IMR-90 (cell line): ENCODE results near the gene GARS1. TPM values are rescaled to one million over a fixed set of nuclear protein-coding genes. Genes with fewer than 3 reads are reported as not detected.

Experiments used
- ATAC-seq: fragments of 200-7000 bp; cut with Tn5 transposase; 2 replicates; pipeline ENCODE4 v1.9.1; 2020; ENCODE audit warnings: low read depth, mild to moderate bottlenecking, moderate library complexity
- BruUV-seq: library from RNA; stranded (reverse); fragments of 400-500 nt; replicated peaks from 2 replicates; lab custom pipeline; 2021; lab: Mats Ljungman, UMichigan
- CTCF ChIA-PET: fragments of 300-600 bp; formaldehyde crosslinking; extraction: SDS; loops from one replicate; lab custom pipeline; 2021; ENCODE audit warnings: antibody characterized with exemption; lab: Yijun Ruan, JAX
- POLR2A ChIA-PET: fragments of 300-600 bp; sonication (Branson Sonifier 250); formaldehyde crosslinking; loops from one replicate; lab custom pipeline; 2022; ENCODE audit warnings: antibody characterized with exemption; ENCODE audit not compliant: unreplicated experiment; lab: Charles Lee
- DNase-seq: peaks from one replicate; pipeline ENCODE4 v3.0.0; 2013
- H2AFZ ChIP-seq: replicated peaks from 2 replicates; pipeline ENCODE3; 2013; ENCODE audit warnings: low read length, mild to moderate bottlenecking; ENCODE audit not compliant: poor library complexity
- H2AK5ac ChIP-seq: 2 replicates; pipeline ENCODE4 v1.6.1; 2013; ENCODE audit warnings: low read depth, low read length, inconsistent platforms
- H2AK9ac ChIP-seq: replicated peaks from 2 replicates; pipeline ENCODE3; 2013; ENCODE audit warnings: mild to moderate bottlenecking, low read depth, low read length, moderate library complexity; ENCODE audit not compliant: poor library complexity
- H2BK120ac ChIP-seq: 2 replicates; pipeline ENCODE4 v1.6.1; 2013; ENCODE audit warnings: low read depth, low read length, inconsistent platforms
- H2BK15ac ChIP-seq: 3 replicates; pipeline ENCODE4 v1.6.1; 2013; ENCODE audit warnings: low read depth, low read length, inconsistent platforms
- H2BK20ac ChIP-seq: 2 replicates; pipeline ENCODE4 v1.6.1; 2013; ENCODE audit warnings: low read depth, mild to moderate bottlenecking, inconsistent platforms, low read length, moderate library complexity
- H2BK5ac ChIP-seq: 2 replicates; pipeline ENCODE4 v1.6.1; 2013; ENCODE audit warnings: mild to moderate bottlenecking, low read depth, low read length, inconsistent platforms; ENCODE audit not compliant: poor library complexity, severe bottlenecking
- H3K14ac ChIP-seq: replicated peaks from 2 replicates; pipeline ENCODE4 v1.6.1; 2013; ENCODE audit warnings: low read depth, low read length, inconsistent platforms
- H3K18ac ChIP-seq: 2 replicates; pipeline ENCODE4 v1.6.1; 2013; ENCODE audit warnings: low read depth, low read length, control low read depth
- H3K23ac ChIP-seq: 2 replicates; pipeline ENCODE4 v1.6.1; 2013; ENCODE audit warnings: low read depth, low read length, inconsistent platforms
- H3K27ac ChIP-seq: 2 replicates; pipeline ENCODE4 v1.5.1; 2013; ENCODE audit warnings: mild to moderate bottlenecking, control low read depth, low read length; ENCODE audit not compliant: insufficient read depth
- H3K27me3 ChIP-seq: 2 replicates; pipeline ENCODE4 v1.6.1; 2013; ENCODE audit warnings: low read length; ENCODE audit not compliant: control insufficient read depth, insufficient read depth
- H3K36me3 ChIP-seq: 2 replicates; pipeline ENCODE4 v1.6.1; 2013; ENCODE audit warnings: low read length, mixed read lengths; ENCODE audit not compliant: control insufficient read depth, insufficient read depth
- H3K4ac ChIP-seq: 2 replicates; pipeline ENCODE4 v1.6.1; 2013; ENCODE audit warnings: low read depth, low read length, inconsistent platforms
- H3K4me1 ChIP-seq: 2 replicates; pipeline ENCODE4 v1.6.1; 2013; ENCODE audit warnings: low read length, mixed read lengths; ENCODE audit not compliant: control insufficient read depth, insufficient read depth
- H3K4me2 ChIP-seq: 2 replicates; pipeline ENCODE4 v1.6.1; 2013; ENCODE audit warnings: low read depth, mild to moderate bottlenecking, control low read depth, low read length, moderate library complexity
- H3K4me3 ChIP-seq: 2 replicates; pipeline ENCODE4 v1.5.1; 2013; ENCODE audit warnings: low read depth, mild to moderate bottlenecking, control low read depth, low read length, moderate library complexity; ENCODE audit not compliant: insufficient read depth
- H3K56ac ChIP-seq: 2 replicates; pipeline ENCODE4 v1.6.1; 2013; ENCODE audit warnings: low read length, inconsistent platforms; ENCODE audit not compliant: insufficient read depth; ENCODE audit errors: extremely low read depth
- H3K79me1 ChIP-seq, 2 experiments: 2 replicates each; pipeline ENCODE4 v1.6.1; 2013; ENCODE audit warnings: low read length in 2 of 2, inconsistent platforms in 1 of 2, low read depth in 1 of 2
- H3K9ac ChIP-seq: 2 replicates; pipeline ENCODE4 v1.6.1; 2013; ENCODE audit warnings: low read depth, low read length, control low read depth
- H3K9me1 ChIP-seq: 2 replicates; pipeline ENCODE4 v1.6.1; 2013; ENCODE audit warnings: low read length, inconsistent platforms; ENCODE audit not compliant: insufficient read depth
- H3K9me3 ChIP-seq: 2 replicates; pipeline ENCODE4 v1.6.1; 2013; ENCODE audit warnings: low read length; ENCODE audit not compliant: control insufficient read depth, insufficient read depth
- H4K20me1 ChIP-seq: 2 replicates; pipeline ENCODE4 v1.6.1; 2013; ENCODE audit warnings: low read length, inconsistent platforms; ENCODE audit not compliant: insufficient read depth
- H4K5ac ChIP-seq: 2 replicates; pipeline ENCODE4 v1.6.1; 2013; ENCODE audit warnings: mild to moderate bottlenecking, low read depth, low read length, control low read depth
- H4K8ac ChIP-seq, 2 experiments: 2 replicates each; pipeline ENCODE4 v1.6.1; 2013; ENCODE audit warnings: low read depth in 2 of 2, low read length in 2 of 2, control low read depth in 1 of 2, inconsistent platforms in 1 of 2
- H4K91ac ChIP-seq: 2 replicates; pipeline ENCODE4 v1.6.1; 2013; ENCODE audit warnings: low read depth, low read length, inconsistent platforms; ENCODE audit not compliant: insufficient read depth
- BHLHE40 ChIP-seq: fragments of 150-350 bp; IDR thresholded peaks from 2 replicates; pipeline ENCODE4 v1.6.1; 2016; ENCODE audit warnings: mild to moderate bottlenecking, low read depth, low read length
- CEBPB ChIP-seq: IDR thresholded peaks from 2 replicates; pipeline ENCODE4 v1.6.1; 2012; ENCODE audit warnings: low read depth, low read length, improper control_type of control experiment
- CHD1 ChIP-seq: IDR thresholded peaks from 2 replicates; pipeline ENCODE4 v1.6.1; 2012; ENCODE audit warnings: low read depth, low read length, improper control_type of control experiment
- CTCF ChIP-seq: conservative IDR thresholded peaks from 2 replicates; pipeline ENCODE4 v1.5.1; 2012; ENCODE audit warnings: mild to moderate bottlenecking, low read depth, low read length, improper control_type of control experiment
- FOS ChIP-seq: fragments of 150-350 bp; IDR thresholded peaks from 2 replicates; pipeline ENCODE4 v1.6.1; 2016; ENCODE audit warnings: low read depth, low read length
- MAFK ChIP-seq: IDR thresholded peaks from 2 replicates; pipeline ENCODE4 v1.6.1; 2012; ENCODE audit warnings: low read depth, low read length, improper control_type of control experiment
- MAZ ChIP-seq: IDR thresholded peaks from 2 replicates; pipeline ENCODE4 v1.6.1; 2012; ENCODE audit warnings: low read depth, mild to moderate bottlenecking, low read length, improper control_type of control experiment, moderate library complexity, borderline replicate concordance
- MXI1 ChIP-seq: IDR thresholded peaks from 2 replicates; pipeline ENCODE4 v1.6.1; 2012; ENCODE audit warnings: low read depth, mild to moderate bottlenecking, low read length, moderate library complexity, borderline replicate concordance
- NFE2L2 ChIP-seq: fragments of 150-350 bp; IDR thresholded peaks from 2 replicates; pipeline ENCODE4 v1.6.1; 2016; ENCODE audit warnings: low read depth, mild to moderate bottlenecking, low read length
- POLR2A ChIP-seq: IDR thresholded peaks from 2 replicates; pipeline ENCODE4 v1.6.1; 2012; ENCODE audit warnings: mild to moderate bottlenecking, low read depth, low read length
- RAD21 ChIP-seq: IDR thresholded peaks from 2 replicates; pipeline ENCODE4 v1.6.1; 2012; ENCODE audit warnings: low read length, improper control_type of control experiment
- RCOR1 ChIP-seq: IDR thresholded peaks from 2 replicates; pipeline ENCODE4 v1.6.1; 2012; ENCODE audit warnings: mild to moderate bottlenecking, low read length, improper control_type of control experiment; ENCODE audit not compliant: insufficient replicate concordance
- RFX5 ChIP-seq: IDR thresholded peaks from 2 replicates; pipeline ENCODE4 v1.8.0; 2012; ENCODE audit warnings: low read depth, mild to moderate bottlenecking, low read length, moderate library complexity
- dilution Hi-C: fragments of 300-500 bp; cut with HindIII; formaldehyde crosslinking; loops from one replicate; pipeline ENCODE4 v1.14.3; 2018; ENCODE audit warnings: low sequenced_read_pairs; ENCODE audit not compliant: unreplicated experiment
- in situ Hi-C: fragments of 300-500 bp; cut with MboI; formaldehyde crosslinking; loops from 3 replicates; pipeline ENCODE4 v1.14.3; 2019; ENCODE audit warnings: low sequenced_read_pairs, inconsistent platforms, mixed read lengths
- intact Hi-C: fragments of 100-400 bp; cut with micrococcal nuclease; formaldehyde crosslinking; loops from 2 replicates; pipeline ENCODE4 v1.10.0; 2022
- polyA plus RNA-seq, 3 experiments: library from polyadenylated mRNA; depleted of rRNA; stranded (reverse); fragments of >200 nt; gene quantifications; 2 replicates each; pipeline ENCODE4 v1.2.3, GENCODE V29; 2012; ENCODE audit warnings: low replicate concordance in 1 of 3
- total RNA-seq: library from RNA; depleted of rRNA; stranded (reverse); fragments of >200 nt; gene quantifications from 2 replicates; pipeline ENCODE4 v1.2.3, GENCODE V29; 2012
- TF ChIP-seq, protein P1 (sequence below): fragments of 150-350 bp; IDR thresholded peaks from 2 replicates; pipeline ENCODE4 v1.6.1; 2017; ENCODE audit warnings: mild to moderate bottlenecking, antibody characterized with exemption, low read length, low read depth
- TF ChIP-seq, protein P2 (sequence below): fragments of 150-350 bp; IDR thresholded peaks from 2 replicates; pipeline ENCODE4 v1.6.1; 2016; ENCODE audit warnings: low read depth, mild to moderate bottlenecking, low read length, moderate library complexity, borderline replicate concordance

Gene GARS1
- total and polyA plus RNA-seq, 2 of the 4 experiments (the other 2 are of a cell fraction) = 105 to 551 TPM

DNA sequence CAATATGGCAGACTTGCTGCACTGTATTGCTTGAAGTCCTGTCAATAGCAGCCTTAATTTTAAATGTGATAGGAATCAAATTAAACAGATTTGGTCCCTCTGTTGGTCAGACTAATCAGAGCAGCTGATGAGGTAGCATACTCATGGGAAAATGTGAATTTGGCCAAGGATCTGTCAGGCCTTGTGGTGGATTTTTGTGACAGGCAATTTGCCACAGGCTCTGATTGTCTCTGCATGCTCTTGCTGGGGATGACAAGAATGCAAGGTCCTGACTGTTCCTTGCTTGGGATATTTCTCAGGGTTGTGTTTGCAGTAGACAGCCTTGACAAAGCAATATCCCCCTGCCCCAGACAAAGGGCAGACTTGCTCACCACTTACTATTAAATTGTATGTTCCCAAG is 41.5 kb upstream of the GARS1 start:
- H3K18ac ChIP-seq = no peak overlapping the region
- no peak overlapping the region for H4K5ac ChIP-seq
- no peak overlapping the region for H3K4me3 ChIP-seq
- no peaks in the 10 kb centered on the region for H3K36me3 ChIP-seq
- no peak overlapping the region for H4K8ac ChIP-seq
- no peak overlapping the region for H4K91ac ChIP-seq
- H3K23ac ChIP-seq = no peak overlapping the region
- H3K9ac ChIP-seq = no peak overlapping the region
- H3K79me1 ChIP-seq = no peaks in the 10 kb centered on the region
- H2AFZ ChIP-seq = no peak overlapping the region
- no peak overlapping the region for H3K4ac ChIP-seq
- dilution Hi-C loops (no loop called here), intact Hi-C loops (no loop called here), in situ Hi-C loops (no loop called here)
- no peaks in the 10 kb centered on the region for H3K27me3 ChIP-seq
- H3K14ac ChIP-seq = no peak overlapping the region
- ATAC-seq = no peak
- H2BK20ac ChIP-seq = no peak overlapping the region
- H3K56ac ChIP-seq = no peak overlapping the region
- POLR2A ChIA-PET = no interaction called here
- no peak for TF ChIP-seq CEBPB
- TF ChIP-seq NFE2L2 = no peak
- no peak for TF ChIP-seq RFX5
- no peak for TF ChIP-seq CTCF
- no peak for TF ChIP-seq POLR2A
- TF ChIP-seq CHD1 = no peak
- TF ChIP-seq MAFK = no peak
- TF ChIP-seq RCOR1 = no peak
- no peak for TF ChIP-seq MAZ
- TF ChIP-seq, protein P1, sequence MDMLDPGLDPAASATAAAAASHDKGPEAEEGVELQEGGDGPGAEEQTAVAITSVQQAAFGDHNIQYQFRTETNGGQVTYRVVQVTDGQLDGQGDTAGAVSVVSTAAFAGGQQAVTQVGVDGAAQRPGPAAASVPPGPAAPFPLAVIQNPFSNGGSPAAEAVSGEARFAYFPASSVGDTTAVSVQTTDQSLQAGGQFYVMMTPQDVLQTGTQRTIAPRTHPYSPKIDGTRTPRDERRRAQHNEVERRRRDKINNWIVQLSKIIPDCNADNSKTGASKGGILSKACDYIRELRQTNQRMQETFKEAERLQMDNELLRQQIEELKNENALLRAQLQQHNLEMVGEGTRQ = no peak
- TF ChIP-seq FOS = no peak
- TF ChIP-seq RAD21 = no peak
- TF ChIP-seq, protein P2, sequence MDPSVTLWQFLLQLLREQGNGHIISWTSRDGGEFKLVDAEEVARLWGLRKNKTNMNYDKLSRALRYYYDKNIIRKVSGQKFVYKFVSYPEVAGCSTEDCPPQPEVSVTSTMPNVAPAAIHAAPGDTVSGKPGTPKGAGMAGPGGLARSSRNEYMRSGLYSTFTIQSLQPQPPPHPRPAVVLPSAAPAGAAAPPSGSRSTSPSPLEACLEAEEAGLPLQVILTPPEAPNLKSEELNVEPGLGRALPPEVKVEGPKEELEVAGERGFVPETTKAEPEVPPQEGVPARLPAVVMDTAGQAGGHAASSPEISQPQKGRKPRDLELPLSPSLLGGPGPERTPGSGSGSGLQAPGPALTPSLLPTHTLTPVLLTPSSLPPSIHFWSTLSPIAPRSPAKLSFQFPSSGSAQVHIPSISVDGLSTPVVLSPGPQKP = no peak
- TF ChIP-seq BHLHE40 = no peak
- TF ChIP-seq MXI1 = no peak
- H3K4me1 ChIP-seq = peaks cover 2% of the 10 kb centered on the region; the same call in 1 of the 2 replicates
- no peak overlapping the region for H3K27ac ChIP-seq
- DNase-seq = no peak
- no peak overlapping the region for H2BK15ac ChIP-seq
- BruUV-seq = no TSS peak
- CTCF ChIA-PET = no interaction called here
- H3K4me2 ChIP-seq = no peak overlapping the region
- H3K9me1 ChIP-seq = 0 out of 2 replicates have a peak, but pooled peaks cover 3% of the 10 kb centered on the region
- no peak overlapping the region for H2BK120ac ChIP-seq
- H2AK5ac ChIP-seq = no peak overlapping the region
- no peaks in the 10 kb centered on the region for H3K9me3 ChIP-seq
- no peak overlapping the region for H2AK9ac ChIP-seq
- no peaks in the 10 kb centered on the region for H4K20me1 ChIP-seq
- no peak overlapping the region for H2BK5ac ChIP-seq
